Brain microvascular endothelial cell (primary cell): ENCODE measurements around the gene PEX14.
A peak's percentile ranks its signal among the peaks of the same experiment; 100 is the strongest.

Experiments used
- DNase-seq: peaks from one replicate; pipeline ENCODE4 v3.0.0-alpha.2; 2020
- H3K27ac ChIP-seq: fragments of 250-450 bp; sonication (Bioruptor Pico); 2 replicates; pipeline ENCODE4 v1.5.1; 2020; ENCODE audit warnings: mild to moderate bottlenecking, moderate library complexity
- H3K27me3 ChIP-seq: fragments of 250-450 bp; sonication (Bioruptor Pico); replicated peaks from 2 replicates; pipeline ENCODE4 v1.5.1; 2020; ENCODE audit warnings: mild to moderate bottlenecking
- H3K36me3 ChIP-seq: fragments of 250-450 bp; sonication (Bioruptor Pico); replicated peaks from 2 replicates; pipeline ENCODE4 v1.5.1; 2020; ENCODE audit warnings: mild to moderate bottlenecking
- H3K4me3 ChIP-seq: 2 replicates; pipeline ENCODE4 v1.5.1; 2011; ENCODE audit warnings: low read depth, mild to moderate bottlenecking, control low read depth, low read length, moderate library complexity
- CTCF ChIP-seq: IDR thresholded peaks from 2 replicates; pipeline ENCODE4 v1.5.1; 2011; ENCODE audit warnings: low read depth, mild to moderate bottlenecking, moderate library complexity, low read length, control low read depth, inconsistent platforms; ENCODE audit errors: missing control alignments
- in situ Hi-C: cut with HindIII; loops from 2 replicates; pipeline ENCODE4 v1.10.0; 2017; ENCODE audit warnings: low sequenced_read_pairs, low pct_ligation_motif_present

Gene PEX14

DNA sequence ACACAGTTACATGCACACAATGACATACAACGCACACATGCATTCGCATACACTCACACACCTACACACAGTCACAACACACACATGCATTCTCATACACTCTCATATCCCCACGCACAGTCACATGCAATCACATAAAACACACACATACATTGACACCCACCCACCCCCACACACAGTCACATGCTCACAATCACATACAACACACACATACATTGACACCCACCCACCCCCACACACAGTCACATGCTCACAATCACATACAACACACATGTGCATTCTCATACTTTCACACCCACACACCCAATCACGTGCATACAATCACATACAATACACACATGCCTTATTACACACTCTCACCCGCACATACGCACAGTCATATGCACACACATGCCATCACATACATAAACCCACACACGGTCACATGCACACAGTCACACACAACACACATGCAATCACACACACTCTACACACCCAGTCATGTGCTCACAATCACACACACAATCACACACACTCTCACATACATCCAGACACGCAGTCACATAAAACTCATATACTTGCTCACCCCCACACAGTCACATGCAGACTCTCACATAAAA is 187.4 kb downstream of the PEX14 start:
- in situ Hi-C loops, result no loop called here
- TF ChIP-seq CTCF, result no peak

DNA sequence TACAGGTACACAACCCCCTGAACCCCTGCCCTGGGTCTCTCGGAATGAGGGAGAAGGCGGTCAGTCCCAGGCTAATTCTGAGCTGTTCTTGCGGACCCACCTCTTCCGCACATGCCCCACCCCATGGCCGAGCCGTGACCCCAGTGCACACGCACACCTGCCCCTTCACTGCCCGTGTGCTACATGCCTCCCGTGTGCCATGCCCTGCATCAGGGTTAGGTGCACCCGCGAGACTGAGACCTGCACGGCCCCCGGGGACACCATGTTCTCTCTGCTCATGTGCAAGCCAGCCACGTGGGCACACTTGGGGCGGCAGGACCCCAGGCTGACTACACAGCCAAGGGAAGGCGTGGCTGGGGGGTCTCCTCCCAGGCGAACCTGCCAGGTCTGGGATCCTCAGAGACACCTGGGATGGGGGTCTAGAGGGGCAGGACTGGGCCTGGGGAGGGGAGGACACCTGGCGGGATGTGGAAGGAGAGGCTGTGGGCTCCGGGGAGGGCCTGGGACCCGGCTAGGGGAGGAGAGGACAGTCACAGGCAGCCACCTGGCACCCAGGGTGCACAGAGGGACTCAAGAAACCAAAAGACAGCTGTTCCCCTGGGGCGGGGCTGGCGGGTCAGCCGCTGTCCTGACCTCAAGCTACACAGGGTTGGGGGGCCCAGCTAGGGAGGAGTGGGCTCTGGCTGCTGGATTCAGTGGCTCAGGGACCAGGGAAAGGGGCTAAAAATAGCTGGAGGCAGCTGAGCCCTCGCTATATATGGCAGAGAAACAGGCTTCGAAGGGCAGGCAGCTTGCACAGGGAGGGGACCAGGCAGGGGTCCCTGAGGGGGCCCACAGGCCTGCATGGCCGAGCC is 188.3 kb downstream of the PEX14 start:
- Histone ChIP-seq H3K4me3 (no peak overlapping the region), H3K36me3 (no peaks in the 10 kb centered on the region), H3K27me3 (peaks cover under 1% of the 10 kb centered on the region), H3K27ac (no peak overlapping the region)
- TF ChIP-seq CTCF, result no peak
- no peak for DNase-seq
- in situ Hi-C loops, result no loop called here

More for the DNA sequence above, 187.4 kb downstream of the PEX14 start:
- H3K27ac ChIP-seq, result no peak overlapping the region
- DNase-seq, result no peak
- H3K4me3 ChIP-seq, result no peak overlapping the region
- H3K27me3 ChIP-seq, result no peaks in the 10 kb centered on the region
- no peaks in the 10 kb centered on the region for H3K36me3 ChIP-seq

GRCh38 chr1:10663678-10664035 is 188.9 kb downstream of the PEX14 start:
- H3K27me3 ChIP-seq, result peaks cover 3% of the 10 kb centered on the region
- in situ Hi-C loops, result no loop called here
- peak; percentile 12 for DNase-seq
- no peaks in the 10 kb centered on the region for H3K36me3 ChIP-seq
- TF ChIP-seq CTCF, result no peak
- H3K27ac ChIP-seq, result no peak overlapping the region
- H3K4me3 ChIP-seq, result no peak overlapping the region

- in situ Hi-C loops, result no loop called here
- no peak overlapping the region for H3K27ac ChIP-seq
- no peak overlapping the region for H3K4me3 ChIP-seq
- H3K36me3 ChIP-seq, result no peaks in the 10 kb centered on the region
- H3K27me3 ChIP-seq, result peaks cover 3% of the 10 kb centered on the region
- DNase-seq, result no peak
- TF ChIP-seq CTCF, result no peak
Observed at GRCh38 chr1:10664251-10664650, 189.5 kb downstream of the PEX14 start.

DNA sequence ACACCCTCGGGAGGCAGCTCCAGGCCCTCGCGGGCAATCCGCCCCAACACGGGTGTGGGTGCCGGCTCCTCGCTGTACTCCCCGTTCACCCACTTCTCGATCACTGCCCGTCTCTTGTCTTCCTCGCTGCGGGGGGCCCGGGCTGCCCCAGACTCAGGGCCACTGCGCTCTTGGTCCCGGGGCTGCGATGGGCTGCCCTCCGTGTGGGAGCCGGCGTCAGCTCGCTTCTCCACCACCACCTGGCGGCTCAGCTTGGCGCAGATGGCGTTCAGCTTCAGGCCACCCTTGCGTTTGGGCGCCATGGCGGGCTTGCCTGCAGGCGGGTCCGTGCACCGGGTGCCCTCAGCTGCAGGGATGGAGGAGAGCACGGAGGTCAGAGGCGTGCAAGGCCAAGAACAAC is 190.5 kb downstream of the PEX14 start:
- in situ Hi-C loops, result no loop called here
- H3K27ac ChIP-seq, result no peak overlapping the region
- no peak for DNase-seq
- no peaks in the 10 kb centered on the region for H3K36me3 ChIP-seq
- H3K27me3 ChIP-seq, result peaks cover 3% of the 10 kb centered on the region
- TF ChIP-seq CTCF, result no peak
- H3K4me3 ChIP-seq, result no peak overlapping the region
